TTC549 (cell line): Measurements from ENCODE around the gene NFATC1.

Experiments
- FAIRE-seq: peaks from 2 replicates; lab custom pipeline; 2012; peaks lifted over from hg19 to GRCh38; lab: Jason Lieb, UNC

The NFATC1 gene

DNA sequence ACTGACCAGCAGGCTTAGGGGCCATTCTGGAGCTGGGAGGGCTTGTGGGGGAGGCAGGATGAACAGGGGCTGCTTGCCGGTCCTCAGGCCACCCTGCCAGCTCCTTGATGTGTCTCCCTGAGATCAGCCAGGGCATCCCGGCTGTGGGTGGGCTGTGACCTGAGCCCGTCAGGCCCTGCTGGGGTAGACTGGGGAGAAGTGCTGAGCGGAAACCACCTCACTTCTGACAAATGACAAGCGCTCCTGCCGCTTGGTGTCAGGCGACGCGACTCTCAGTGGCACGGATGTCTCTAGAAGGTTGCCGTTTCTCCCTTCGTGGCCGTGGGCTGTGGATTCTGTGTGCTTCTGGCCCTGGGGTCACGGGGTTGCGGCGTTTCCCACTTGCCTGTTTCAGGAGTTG, 45.7 kb downstream of the NFATC1 start:
- FAIRE-seq, result no peak

DNA sequence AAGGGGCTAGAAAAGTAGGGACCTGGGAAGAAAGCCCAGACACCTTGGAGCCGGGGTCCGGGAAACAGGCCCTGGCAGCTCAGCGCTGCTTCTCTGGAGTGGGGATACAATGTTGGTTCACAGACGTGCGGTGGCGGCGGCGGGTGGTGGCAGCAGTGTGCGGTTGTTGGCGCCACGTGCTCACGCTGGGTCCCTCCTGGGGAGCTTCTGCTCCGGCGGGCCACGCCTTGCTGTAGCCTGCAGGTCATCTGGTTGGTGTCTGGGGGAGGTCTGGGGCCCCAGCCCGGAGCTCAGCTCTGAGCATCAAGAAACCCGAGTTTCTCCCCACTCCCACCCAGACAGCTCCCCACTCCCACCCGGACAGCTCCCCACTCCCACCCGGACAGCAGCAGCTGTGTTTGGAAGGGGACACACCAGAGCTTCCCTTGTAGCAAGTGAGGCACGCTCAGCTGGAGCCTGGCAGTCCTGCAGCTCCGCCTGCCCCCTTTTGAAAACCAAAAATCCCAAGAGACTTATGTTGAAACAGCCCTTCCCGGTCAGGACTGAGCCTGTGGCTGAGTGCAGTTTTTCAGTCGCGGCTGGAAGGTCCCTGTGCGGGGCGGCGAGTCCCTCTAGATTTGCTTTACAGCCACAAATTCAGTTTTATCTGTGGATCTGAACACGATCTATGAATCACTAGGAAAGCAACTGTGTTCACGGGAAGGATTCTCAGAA, 46.9 kb downstream of the NFATC1 start:
- FAIRE-seq, result no peak

GRCh38 chr18:79445221-79445620, 49.5 kb downstream of the NFATC1 start:
- no peak for FAIRE-seq

DNA sequence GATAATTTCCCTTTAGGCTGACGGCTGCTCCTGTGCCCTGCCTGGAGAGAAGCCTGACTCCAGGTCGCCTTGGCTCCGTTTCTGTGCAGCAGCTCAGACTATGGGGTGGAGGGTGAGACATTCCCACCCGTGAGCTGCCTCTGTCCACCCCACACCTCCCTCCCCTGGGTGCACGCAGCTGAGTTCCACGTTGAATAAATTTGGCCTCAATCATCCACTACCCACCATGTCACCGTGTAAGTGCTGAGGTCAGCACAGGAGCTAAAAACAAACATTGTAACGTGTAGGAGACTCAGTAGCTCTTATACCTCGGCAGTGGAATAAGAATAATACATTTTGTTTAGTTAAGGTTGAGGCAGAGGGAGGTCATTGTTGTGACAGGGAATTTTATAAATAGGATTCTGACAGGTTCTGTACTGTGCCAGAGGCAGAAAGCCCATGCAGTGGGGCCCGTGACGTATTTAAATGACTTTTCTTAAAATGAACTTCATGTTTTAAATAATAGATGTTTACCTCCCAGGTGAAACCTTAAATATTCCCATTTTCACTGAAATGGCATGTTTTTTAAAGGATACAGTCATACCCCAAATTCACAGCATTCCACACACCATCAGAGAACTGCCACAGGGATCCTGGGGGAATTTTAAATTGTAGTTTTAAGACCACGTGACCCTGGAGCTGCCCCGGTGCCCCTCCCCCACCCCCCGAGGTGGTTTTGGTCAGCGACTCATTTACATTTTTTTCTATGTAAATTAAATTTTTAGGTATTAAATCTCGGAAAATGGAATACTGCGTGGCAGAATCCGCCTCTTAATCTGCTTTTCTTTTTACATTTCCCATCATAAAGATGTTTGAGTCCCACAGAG, 50.2 kb downstream of the NFATC1 start:
- FAIRE-seq, result no peak

GRCh38 chr18:79446931-79447330, 51.2 kb downstream of the NFATC1 start:
- FAIRE-seq, result no peak

- FAIRE-seq, result no peak
Observed at GRCh38 chr18:79447703-79448367, 52.1 kb downstream of the NFATC1 start.

- no peak for FAIRE-seq
Observed at GRCh38 chr18:79448621-79449020, 52.9 kb downstream of the NFATC1 start.

DNA sequence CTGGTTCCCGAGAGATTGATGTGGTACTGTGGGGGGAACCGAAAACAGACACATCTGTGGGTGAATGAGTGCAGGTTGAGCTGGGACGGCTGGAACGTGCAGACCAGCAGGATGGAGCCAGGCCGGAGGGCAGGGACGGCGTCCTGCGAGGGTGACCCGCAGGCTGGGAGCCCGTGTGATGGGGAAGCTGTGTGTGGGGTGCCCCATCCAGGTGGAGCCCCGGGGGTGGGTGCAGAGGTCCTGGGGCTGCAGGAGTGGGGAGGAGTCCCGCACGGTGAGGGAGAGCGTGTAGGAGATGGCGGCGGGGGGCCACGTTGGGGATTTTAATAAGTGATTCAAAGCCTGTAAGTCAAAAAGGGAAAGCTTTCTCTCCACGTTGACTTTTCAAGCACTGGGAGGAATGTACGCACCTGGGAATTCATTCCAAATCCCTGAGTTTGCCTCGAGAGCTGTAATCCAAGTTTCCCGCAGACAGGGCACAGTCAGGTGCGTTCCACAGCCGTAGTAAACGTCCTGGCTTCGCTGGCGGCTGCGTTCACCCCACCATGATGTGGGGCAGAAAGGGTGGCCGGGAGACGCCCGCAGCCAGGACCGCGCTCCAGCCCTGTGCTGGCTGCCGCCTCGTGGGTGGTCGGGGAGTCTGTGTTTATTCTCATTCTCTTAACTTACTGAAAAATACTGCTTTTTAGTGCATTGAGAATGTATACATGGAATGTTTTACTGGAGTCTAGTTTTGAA, 54.0 kb downstream of the NFATC1 start:
- FAIRE-seq, result no peak

DNA sequence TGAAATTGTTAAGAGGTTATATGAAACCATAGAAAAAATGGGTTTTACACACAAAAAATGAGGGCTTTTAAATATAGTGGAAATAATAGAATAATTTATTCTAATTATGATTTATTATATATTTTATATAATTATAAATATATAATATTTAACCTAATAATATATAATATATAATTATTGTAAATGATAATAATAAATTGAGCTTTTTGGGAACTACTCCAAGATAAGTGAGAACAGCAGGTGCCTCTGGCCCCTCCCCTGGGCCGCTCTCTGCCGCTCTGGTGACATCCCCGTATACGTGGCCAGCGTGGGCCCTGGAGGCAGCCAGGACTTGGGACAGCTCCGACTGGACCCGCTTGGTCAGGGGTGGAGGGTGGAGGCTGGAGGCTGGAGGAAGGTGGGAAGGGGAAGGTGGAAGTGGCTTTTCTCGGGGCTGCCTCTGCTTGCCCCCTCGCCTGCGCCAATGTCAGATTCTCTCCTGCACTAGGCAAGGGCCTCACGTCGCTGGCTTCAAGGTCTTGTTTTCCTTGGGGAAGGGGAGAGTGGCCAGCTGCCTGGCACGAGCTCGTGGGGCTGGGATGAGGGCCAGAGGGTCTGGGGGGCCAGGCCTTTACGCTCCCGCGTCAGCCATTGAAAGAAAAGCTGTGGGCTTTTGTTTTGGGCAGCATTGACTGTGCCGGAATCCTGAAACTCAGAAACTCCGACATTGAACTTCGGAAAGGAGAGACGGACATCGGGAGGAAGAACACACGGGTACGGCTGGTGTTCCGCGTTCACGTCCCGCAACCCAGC, 54.8 kb downstream of the NFATC1 start:
- no peak for FAIRE-seq

DNA sequence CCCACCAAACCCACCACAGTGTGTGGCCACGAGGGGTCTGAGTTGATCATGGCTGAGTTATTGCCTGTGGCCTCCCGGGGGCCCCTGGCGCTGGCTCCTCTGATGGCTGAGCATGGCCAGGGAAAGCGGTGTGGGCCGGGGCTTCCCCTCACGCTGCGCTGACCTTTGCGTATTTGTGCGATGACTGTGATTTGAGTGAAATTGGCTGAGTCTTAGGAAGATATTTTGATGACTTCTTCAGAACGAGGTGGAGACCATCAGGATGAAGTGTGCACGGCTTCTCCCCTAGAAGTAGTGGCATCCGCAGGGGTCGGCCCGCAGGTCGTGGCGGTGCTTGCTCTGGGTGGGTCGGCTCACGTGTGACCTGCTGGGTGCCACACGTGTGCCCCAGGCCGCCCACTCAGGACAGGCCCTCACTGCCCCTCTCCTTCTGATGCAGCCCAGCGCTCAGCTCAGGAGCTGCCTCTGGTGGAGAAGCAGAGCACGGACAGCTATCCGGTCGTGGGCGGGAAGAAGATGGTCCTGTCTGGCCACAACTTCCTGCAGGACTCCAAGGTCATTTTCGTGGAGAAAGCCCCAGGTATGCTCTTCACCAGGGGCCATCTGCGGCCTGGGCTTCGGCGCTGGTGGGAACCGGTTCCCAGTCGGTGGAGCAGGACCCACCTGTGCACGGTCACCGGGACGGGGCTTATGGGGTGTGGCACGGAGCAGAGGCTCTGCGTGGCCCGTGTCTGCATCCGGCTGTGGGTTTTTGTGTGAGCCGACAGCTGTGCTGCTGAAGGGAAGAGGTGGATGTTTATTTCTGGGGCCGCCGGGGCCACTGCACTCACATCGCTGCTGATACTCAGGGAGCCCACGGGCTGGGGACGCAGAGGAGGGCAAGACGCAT, 55.8 kb downstream of the NFATC1 start:
- FAIRE-seq, result no peak

- FAIRE-seq, result no peak
Observed at GRCh38 chr18:79452190-79452990, 56.7 kb downstream of the NFATC1 start.

- FAIRE-seq, result no peak
Observed at GRCh38 chr18:79452991-79453645, 57.4 kb downstream of the NFATC1 start.

DNA sequence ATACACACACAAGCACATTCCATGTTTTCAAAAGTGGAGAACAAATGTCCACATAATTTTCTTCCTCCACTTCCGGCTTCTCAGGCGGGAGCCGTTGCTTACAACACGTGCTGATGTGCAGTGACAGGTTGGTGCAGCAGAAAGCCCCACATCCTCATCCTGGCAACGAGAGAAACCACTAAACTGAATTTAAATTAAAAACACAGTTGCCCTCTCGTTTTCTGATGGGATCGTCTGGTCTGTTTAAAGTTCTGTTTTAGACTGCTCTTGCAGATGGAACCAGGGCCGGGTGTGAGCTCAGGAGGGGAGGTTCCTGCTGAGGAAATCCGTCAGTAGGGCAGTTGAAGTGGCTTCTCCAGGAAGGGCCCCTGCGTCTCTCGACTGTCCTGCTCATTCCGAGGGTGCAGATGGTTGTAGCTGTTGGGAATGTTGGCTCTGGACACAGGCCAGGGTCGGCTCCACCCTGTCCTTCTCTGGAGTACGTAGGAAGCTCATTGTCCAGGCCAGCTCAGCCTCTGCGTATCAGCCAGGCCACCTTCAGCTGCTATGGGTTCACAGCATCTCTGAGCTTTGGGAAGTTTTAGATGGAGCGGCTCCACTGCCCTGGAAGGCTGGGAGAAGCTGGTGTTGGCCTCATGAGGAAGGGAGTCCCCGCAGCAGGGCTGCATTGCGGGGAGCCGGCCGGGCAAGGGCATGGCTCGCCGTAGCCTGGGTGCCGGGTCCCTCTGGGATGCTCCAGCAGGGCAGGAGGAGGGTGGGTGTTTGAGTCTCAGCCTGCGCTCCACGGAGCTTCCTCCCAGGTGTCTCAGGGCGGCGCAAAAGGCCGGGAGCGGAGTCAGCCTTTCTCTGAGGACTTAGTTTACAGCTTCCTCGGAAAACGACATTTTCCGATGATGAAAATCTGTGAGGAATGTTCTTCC, 58.3 kb downstream of the NFATC1 start:
- no peak for FAIRE-seq

GRCh38 chr18:79455261-79455660, 59.5 kb downstream of the NFATC1 start:
- FAIRE-seq, result no peak

DNA sequence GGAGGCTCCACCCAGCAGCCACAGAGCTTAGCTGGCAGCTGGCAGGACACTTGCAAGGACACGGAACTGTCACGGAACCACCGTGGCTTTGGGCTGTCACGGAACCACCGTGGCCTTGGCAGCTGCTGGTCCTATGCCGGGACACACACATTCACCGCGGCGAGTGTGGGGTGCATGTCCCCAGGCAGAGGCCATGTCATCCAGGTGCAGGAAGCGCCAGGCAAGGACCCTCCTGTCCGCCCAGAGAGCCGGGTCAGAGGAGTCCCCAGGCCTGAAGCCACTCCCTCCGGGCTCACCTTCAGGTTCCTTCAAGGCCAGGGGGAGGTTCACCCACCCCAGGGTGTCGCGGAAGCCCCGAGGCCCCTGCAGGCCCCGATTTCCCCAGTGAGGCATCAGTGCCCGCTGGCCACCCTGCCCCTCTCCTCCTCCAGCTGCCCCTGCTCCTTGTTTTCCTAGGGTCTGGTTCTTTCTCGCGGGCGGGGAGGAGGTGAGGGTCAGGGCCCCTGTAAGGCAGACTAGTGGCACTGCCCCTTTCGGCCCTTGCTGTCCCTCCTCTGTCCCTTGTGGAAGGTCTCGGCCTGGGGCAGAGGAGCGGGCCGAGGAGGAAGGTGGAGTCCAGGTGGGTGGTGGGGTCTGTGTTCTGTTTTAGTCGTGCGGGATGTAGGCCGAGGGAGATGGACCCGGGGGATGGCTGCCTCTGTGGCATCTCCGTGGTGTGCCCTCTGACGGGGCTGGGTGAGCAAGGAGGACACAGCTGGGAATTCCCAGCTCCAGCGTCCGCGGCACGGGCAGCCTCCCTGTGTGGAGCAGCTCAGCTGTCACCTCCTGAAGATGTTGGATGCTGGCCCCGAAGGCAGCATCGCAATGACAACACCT, 60.6 kb downstream of the NFATC1 start:
- no peak for FAIRE-seq

- no peak for FAIRE-seq
Observed at GRCh38 chr18:79457239-79457638, 61.5 kb downstream of the NFATC1 start.

- FAIRE-seq, result no peak
Observed at GRCh38 chr18:79457652-79458051, 61.9 kb downstream of the NFATC1 start.
